ENCODE results near the gene SAMD3.
"Not testable (repeated sequence)": the region's sequence is repeated elsewhere in the genome, so short reads cannot be mapped to it uniquely, and the experiment has no call there.

The SAMD3 gene

DNA sequence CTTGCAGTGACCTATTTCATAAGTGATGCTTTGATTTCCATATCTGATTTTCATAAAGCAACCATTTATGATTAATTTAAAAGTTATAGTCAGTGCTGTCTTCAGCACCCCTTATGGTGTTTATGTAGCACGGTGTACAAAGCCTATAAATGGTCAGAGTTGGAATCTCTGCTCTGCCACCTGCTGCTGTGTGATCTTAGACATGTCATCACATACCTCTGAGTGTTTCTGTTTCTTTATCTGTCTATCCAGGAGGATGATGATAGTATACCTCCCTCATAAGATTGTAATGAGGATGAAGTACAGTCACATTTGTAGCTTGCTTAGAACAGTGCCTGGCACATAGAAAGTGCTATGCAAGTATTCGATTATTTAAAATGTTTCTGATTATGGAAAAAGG is 100.5 kb downstream of the SAMD3 start:
- ChIA-PET POLR2A (no interaction called here), CTCF (no interaction called here)
- no peak for DNase-seq (ENCODE audit: extremely low spot score)
- TF ChIP-seq LEF1 (IDR thresholded peaks at IDR 0.05; ENCODE audit: borderline replicate concordance) (no peak), CTBP1 (IDR thresholded peaks at IDR 0.05; ENCODE audit: borderline replicate concordance) (no peak), ZNF384 (IDR thresholded peaks at IDR 0.05) (no peak)

DNA sequence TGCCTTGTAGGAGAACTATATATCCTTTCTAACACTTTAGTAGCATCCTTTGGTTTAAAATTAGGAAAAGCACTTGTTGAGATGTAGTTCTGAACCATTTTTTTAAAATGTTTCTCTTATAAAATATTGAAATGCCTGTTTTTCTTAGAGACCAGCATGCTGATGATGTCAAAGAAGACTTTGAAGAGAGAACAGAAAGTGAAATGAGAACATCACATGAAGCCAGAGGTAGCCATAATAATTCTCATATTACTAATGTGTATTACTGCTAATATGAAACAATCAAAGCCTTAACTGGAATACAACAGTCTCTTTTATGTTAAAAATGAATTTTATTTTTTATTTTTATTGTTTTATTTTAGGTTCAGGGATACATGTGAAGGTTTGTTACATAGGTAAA is 102.0 kb downstream of the SAMD3 start:
- CTCF ChIA-PET, result no interaction called here

DNA sequence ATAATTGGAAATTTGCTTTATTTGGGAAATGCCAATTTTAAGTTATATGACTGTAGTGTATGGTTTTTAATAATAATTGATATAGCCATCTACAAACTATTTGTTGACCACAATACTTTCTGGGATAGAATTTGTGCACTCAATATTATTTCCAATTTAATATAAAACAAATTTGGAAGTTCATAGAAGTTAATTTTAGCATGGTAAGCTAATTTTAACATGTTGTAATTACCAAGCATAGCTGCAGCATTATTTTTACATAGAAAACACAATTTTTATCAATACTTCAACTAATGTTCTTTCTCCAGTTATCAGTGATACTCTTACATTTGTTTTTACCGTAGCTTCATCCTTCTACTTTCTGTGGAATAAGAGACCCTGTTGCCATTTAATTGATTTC is 103.5 kb downstream of the SAMD3 start:
- ChIA-PET POLR2A (no interaction called here), CTCF (no interaction called here)
- no peak for DNase-seq (ENCODE audit: extremely low spot score)
- no peak for TF ChIP-seq LEF1 (IDR thresholded peaks at IDR 0.05; ENCODE audit: borderline replicate concordance)
- TF ChIP-seq FOXA1 (IDR thresholded peaks at IDR 0.05), result no peak
- no peak for TF ChIP-seq ZNF384 (IDR thresholded peaks at IDR 0.05)
- TF ChIP-seq TARDBP (IDR thresholded peaks at IDR 0.05), result no peak
- no peak for TF ChIP-seq FOXK2 (IDR thresholded peaks at IDR 0.05)
- no peak for TF ChIP-seq HDGF (IDR thresholded peaks at IDR 0.05; ENCODE audit: borderline replicate concordance)

More for the DNA sequence above, 102.0 kb downstream of the SAMD3 start:
- no peak for TF ChIP-seq SUZ12 (IDR thresholded peaks at IDR 0.05)
- TF ChIP-seq, protein P1, sequence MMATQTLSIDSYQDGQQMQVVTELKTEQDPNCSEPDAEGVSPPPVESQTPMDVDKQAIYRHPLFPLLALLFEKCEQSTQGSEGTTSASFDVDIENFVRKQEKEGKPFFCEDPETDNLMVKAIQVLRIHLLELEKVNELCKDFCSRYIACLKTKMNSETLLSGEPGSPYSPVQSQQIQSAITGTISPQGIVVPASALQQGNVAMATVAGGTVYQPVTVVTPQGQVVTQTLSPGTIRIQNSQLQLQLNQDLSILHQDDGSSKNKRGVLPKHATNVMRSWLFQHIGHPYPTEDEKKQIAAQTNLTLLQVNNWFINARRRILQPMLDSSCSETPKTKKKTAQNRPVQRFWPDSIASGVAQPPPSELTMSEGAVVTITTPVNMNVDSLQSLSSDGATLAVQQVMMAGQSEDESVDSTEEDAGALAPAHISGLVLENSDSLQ (IDR thresholded peaks at IDR 0.05), result no peak
- TF ChIP-seq FOXK2 (IDR thresholded peaks at IDR 0.05), result no peak
- no peak for TF ChIP-seq L3MBTL2 (conservative IDR thresholded peaks at IDR 0.05)
- TF ChIP-seq ZNF384 (IDR thresholded peaks at IDR 0.05), result no peak
- no peak for TF ChIP-seq NFRKB (IDR thresholded peaks at IDR 0.05)
- TF ChIP-seq LEF1 (IDR thresholded peaks at IDR 0.05; ENCODE audit: borderline replicate concordance), result no peak
- TF ChIP-seq ARNT (IDR thresholded peaks at IDR 0.05), result no peak
- no peak for TF ChIP-seq TARDBP (IDR thresholded peaks at IDR 0.05)
- no peak for TF ChIP-seq ELF4 (IDR thresholded peaks at IDR 0.05)
- TF ChIP-seq BHLHE40 (IDR thresholded peaks at IDR 0.05; ENCODE audit: borderline replicate concordance), result no peak
- TF ChIP-seq SP1 (IDR thresholded peaks at IDR 0.05), result no peak
- no peak for TF ChIP-seq FOXM1 (IDR thresholded peaks at IDR 0.05; ENCODE audit: borderline replicate concordance)
- TF ChIP-seq FOXA1 (IDR thresholded peaks at IDR 0.05), result no peak
- no peak for DNase-seq (ENCODE audit: extremely low spot score)
- POLR2A ChIA-PET, result no interaction called here

DNA sequence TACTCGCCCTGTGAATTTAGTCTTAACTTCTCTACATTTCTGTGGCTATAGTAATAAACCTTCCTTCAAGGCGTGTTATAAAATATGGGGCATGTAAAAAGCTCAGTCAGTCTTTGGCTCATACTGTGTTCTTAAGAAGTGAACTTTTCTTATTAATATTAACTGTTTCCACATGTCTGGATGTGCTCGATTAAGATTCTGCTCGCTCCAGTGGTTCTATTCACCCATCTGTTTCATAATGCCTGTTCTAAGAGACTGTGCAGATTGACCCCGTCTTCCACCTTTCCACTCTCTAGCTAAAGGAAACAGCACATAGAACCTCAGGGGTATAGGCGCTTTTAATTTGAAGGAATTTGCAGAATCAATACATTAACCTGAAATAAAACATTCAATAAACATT is 104.5 kb downstream of the SAMD3 start:
- CTCF ChIA-PET, result no interaction called here
- POLR2A ChIA-PET, result no interaction called here

DNA sequence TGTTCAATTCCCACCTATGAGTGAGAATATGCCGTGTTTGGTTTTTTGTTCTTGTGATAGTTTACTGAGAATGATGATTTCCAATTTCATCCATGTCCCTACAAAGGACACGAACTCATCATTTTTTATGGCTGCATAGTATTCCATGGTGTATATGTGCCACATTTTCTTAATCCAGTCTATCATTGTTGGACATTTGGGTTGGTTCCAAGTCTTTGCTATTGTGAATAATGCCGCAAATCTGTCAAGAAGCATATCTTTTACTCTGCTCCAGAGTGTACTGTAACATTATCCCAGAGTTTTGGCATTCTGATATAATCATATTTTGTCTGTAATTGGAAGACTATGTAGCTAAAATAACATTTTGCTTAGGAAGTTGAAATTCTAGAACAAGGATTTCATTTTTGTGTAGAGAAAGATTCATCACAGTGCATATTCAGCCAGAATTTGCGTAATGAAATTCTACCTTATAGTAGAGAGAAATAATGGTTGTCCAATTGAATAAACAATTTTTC is 105.5 kb downstream of the SAMD3 start:
- POLR2A ChIA-PET; DNase-seq (ENCODE audit: extremely low spot score); CTCF ChIA-PET: not testable (repeated sequence)

More for the DNA sequence above, 104.5 kb downstream of the SAMD3 start:
- no peak for DNase-seq (ENCODE audit: extremely low spot score)
- no peak for TF ChIP-seq CTBP1 (IDR thresholded peaks at IDR 0.05; ENCODE audit: borderline replicate concordance)

DNA sequence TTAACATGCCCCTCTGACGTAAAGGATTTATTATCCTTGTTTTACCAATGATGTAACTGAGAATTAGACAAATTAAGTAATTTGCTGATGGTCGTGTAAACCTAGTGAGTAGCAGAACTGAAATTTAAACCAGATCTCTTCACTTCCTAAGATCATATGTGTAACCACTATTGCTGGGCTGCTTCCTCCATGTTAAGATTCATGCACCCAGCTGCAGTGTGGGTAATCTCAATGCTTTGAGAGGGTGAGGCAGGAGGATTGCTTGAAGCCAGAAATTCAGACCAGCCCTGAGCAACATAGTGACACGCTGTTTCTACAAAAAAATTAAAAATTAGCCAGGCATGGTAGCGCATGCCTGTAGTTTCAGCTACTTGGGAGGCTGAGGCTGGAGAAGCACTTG is 106.5 kb downstream of the SAMD3 start:
- CTCF ChIA-PET, result no interaction called here
- POLR2A ChIA-PET, result no interaction called here
- TF ChIP-seq LEF1 (IDR thresholded peaks at IDR 0.05; ENCODE audit: borderline replicate concordance), result no peak
- no peak for TF ChIP-seq FOXM1 (IDR thresholded peaks at IDR 0.05; ENCODE audit: borderline replicate concordance)
- TF ChIP-seq ELF4 (IDR thresholded peaks at IDR 0.05), result no peak
- TF ChIP-seq CTBP1 (IDR thresholded peaks at IDR 0.05; ENCODE audit: borderline replicate concordance), result no peak
- no peak for TF ChIP-seq TARDBP (IDR thresholded peaks at IDR 0.05)
- no peak for TF ChIP-seq ZNF384 (IDR thresholded peaks at IDR 0.05)
- TF ChIP-seq ARNT (IDR thresholded peaks at IDR 0.05), result no peak
- no peak for TF ChIP-seq L3MBTL2 (conservative IDR thresholded peaks at IDR 0.05)
- DNase-seq (ENCODE audit: extremely low spot score), result no peak

DNA sequence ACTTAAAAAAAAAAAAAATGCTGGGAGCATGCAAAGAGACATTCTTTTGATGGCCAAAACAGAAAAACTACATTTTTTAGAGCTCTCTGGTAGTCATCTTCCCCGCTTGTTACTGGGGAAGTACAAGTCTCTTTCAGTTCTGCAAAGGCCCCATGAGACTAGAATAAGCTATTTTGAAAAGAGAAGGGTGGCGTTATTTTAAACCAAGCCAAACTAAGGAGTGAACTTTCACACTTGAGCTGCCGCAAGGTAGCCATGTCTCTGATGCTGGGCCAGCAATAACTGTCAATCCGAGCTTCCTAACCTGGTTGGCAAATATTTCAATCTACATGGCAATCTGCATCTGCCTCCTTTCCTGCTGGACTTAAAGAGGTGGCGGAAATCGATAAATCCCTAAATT is 107.7 kb downstream of the SAMD3 start:
- DNase-seq (ENCODE audit: extremely low spot score), result no peak
- TF ChIP-seq L3MBTL2 (conservative IDR thresholded peaks at IDR 0.05) (no peak), ELF4 (IDR thresholded peaks at IDR 0.05) (no peak), ARNT (IDR thresholded peaks at IDR 0.05) (no peak), TARDBP (IDR thresholded peaks at IDR 0.05) (no peak), BHLHE40 (IDR thresholded peaks at IDR 0.05; ENCODE audit: borderline replicate concordance) (no peak), LEF1 (IDR thresholded peaks at IDR 0.05; ENCODE audit: borderline replicate concordance) (no peak), SUZ12 (IDR thresholded peaks at IDR 0.05) (no peak), NFRKB (IDR thresholded peaks at IDR 0.05) (no peak), ZNF384 (IDR thresholded peaks at IDR 0.05) (no peak), FOXK2 (IDR thresholded peaks at IDR 0.05) (no peak), FOXM1 (IDR thresholded peaks at IDR 0.05; ENCODE audit: borderline replicate concordance) (no peak), SP1 (IDR thresholded peaks at IDR 0.05) (no peak), CTBP1 (IDR thresholded peaks at IDR 0.05; ENCODE audit: borderline replicate concordance) (no peak), FOXA1 (IDR thresholded peaks at IDR 0.05) (no peak), HDGF (IDR thresholded peaks at IDR 0.05; ENCODE audit: borderline replicate concordance) (no peak)
- TF ChIP-seq, protein P1 (IDR thresholded peaks at IDR 0.05), result no peak
- CTCF ChIA-PET, result interaction anchor here (0.6 kb wide), 1 partner anchor 113 kb away, joined by 3 read pairs; no protein-coding TSS in a partner anchor
- POLR2A ChIA-PET, result interaction anchor here (0.6 kb wide), 1 partner anchor 404 kb away, joined by 3 read pairs; no protein-coding TSS in a partner anchor

DNA sequence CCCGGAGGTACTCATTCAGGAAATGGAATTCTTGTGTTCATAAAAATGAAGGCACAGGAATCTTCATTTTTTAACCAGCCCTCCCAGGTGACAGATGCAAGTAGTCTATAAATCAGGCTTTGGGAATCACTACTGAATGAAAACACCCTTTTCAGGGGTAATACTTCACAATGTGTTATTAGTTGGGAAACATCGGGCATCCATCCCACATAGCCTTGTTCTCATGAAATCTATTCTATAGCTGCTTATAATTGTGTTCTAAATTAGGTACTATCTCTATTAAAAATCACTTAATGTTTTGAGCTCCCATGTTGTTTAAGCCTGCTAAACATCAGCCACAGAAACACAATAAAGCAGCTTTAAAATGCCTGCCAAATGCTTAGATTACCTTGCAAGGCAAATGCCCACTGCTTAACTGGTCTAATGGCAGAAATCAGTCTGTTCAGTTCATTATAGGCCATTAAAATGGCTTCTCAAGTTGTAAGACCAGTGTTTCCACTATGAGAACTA is 109.5 kb downstream of the SAMD3 start:
- TF ChIP-seq BHLHE40 (IDR thresholded peaks at IDR 0.05; ENCODE audit: borderline replicate concordance) (no peak), NFRKB (IDR thresholded peaks at IDR 0.05) (no peak), FOXK2 (IDR thresholded peaks at IDR 0.05) (no peak), HDGF (IDR thresholded peaks at IDR 0.05; ENCODE audit: borderline replicate concordance) (no peak), FOXA1 (IDR thresholded peaks at IDR 0.05) (no peak), SP1 (IDR thresholded peaks at IDR 0.05) (no peak), ZNF384 (IDR thresholded peaks at IDR 0.05) (no peak), L3MBTL2 (conservative IDR thresholded peaks at IDR 0.05) (no peak), TARDBP (IDR thresholded peaks at IDR 0.05) (no peak), ARNT (IDR thresholded peaks at IDR 0.05) (no peak), CTBP1 (IDR thresholded peaks at IDR 0.05; ENCODE audit: borderline replicate concordance) (no peak), LEF1 (IDR thresholded peaks at IDR 0.05; ENCODE audit: borderline replicate concordance) (no peak), SUZ12 (IDR thresholded peaks at IDR 0.05) (no peak), FOXM1 (IDR thresholded peaks at IDR 0.05; ENCODE audit: borderline replicate concordance) (no peak), ELF4 (IDR thresholded peaks at IDR 0.05) (no peak)
- TF ChIP-seq, protein P1 (IDR thresholded peaks at IDR 0.05), result no peak
- DNase-seq (ENCODE audit: extremely low spot score), result no peak
- ChIA-PET POLR2A (no interaction called here), CTCF (no interaction called here)
